HEK293T (cell line): ENCODE data around the gene CCNE1.
"Not testable (repeated sequence)": the region's sequence is repeated elsewhere in the genome, so short reads cannot be mapped to it uniquely, and the experiment has no call there.

Experiments used
- CTCF ChIA-PET: fragments of 350-600 bp; formaldehyde crosslinking; extraction: SDS; loops from one replicate; lab custom pipeline; 2021; ENCODE audit warnings: antibody characterized with exemption, inconsistent platforms; lab: Yijun Ruan, JAX
- POLR2A ChIA-PET: fragments of 350-600 bp; formaldehyde crosslinking; extraction: SDS; loops from one replicate; lab custom pipeline; 2020; ENCODE audit warnings: antibody characterized with exemption, inconsistent platforms; lab: Yijun Ruan, JAX
- DNase-seq: peaks from one replicate; pipeline ENCODE4 v3.0.0; 2012; ENCODE audit warnings: mixed read lengths; ENCODE audit errors: extremely low spot score
- ARNT ChIP-seq: fragments of 450-650 bp; IDR thresholded peaks from 2 replicates; pipeline ENCODE4 v1.6.1; 2017; ENCODE audit warnings: mild to moderate bottlenecking
- BHLHE40 ChIP-seq: fragments of 450-650 bp; IDR thresholded peaks from 2 replicates; pipeline ENCODE4 v1.6.1; 2016; ENCODE audit warnings: mild to moderate bottlenecking, moderate library complexity, borderline replicate concordance
- CTBP1 ChIP-seq: fragments of 450-650 bp; IDR thresholded peaks from 2 replicates; pipeline ENCODE4 v1.6.1; 2016; ENCODE audit warnings: borderline replicate concordance
- ELF4 ChIP-seq: fragments of 450-650 bp; IDR thresholded peaks from 2 replicates; pipeline ENCODE4 v1.6.1; 2017; ENCODE audit warnings: antibody characterized with exemption
- FOXA1 ChIP-seq: fragments of 450-650 bp; IDR thresholded peaks from 2 replicates; pipeline ENCODE4 v1.6.1; 2016; ENCODE audit warnings: mild to moderate bottlenecking
- FOXK2 ChIP-seq: fragments of 450-650 bp; IDR thresholded peaks from 2 replicates; pipeline ENCODE4 v1.6.1; 2016; ENCODE audit warnings: mild to moderate bottlenecking
- FOXM1 ChIP-seq: fragments of 450-650 bp; IDR thresholded peaks from 2 replicates; pipeline ENCODE4 v1.6.1; 2017; ENCODE audit warnings: mild to moderate bottlenecking, borderline replicate concordance
- HDGF ChIP-seq: fragments of 450-650 bp; IDR thresholded peaks from 2 replicates; pipeline ENCODE4 v1.6.1; 2017; ENCODE audit warnings: antibody characterized with exemption, borderline replicate concordance
- L3MBTL2 ChIP-seq: fragments of 450-650 bp; conservative IDR thresholded peaks from 2 replicates; pipeline ENCODE4 v1.6.1; 2016; ENCODE audit warnings: mild to moderate bottlenecking
- LEF1 ChIP-seq: fragments of 450-650 bp; IDR thresholded peaks from 2 replicates; pipeline ENCODE4 v1.6.1; 2017; ENCODE audit warnings: mild to moderate bottlenecking, borderline replicate concordance
- NFRKB ChIP-seq: fragments of 450-650 bp; IDR thresholded peaks from 2 replicates; pipeline ENCODE4 v1.6.1; 2016; ENCODE audit warnings: mild to moderate bottlenecking, moderate library complexity
- PKNOX1 ChIP-seq: fragments of 450-650 bp; IDR thresholded peaks from 2 replicates; pipeline ENCODE4 v1.6.1; 2016
- SP1 ChIP-seq: fragments of 450-650 bp; IDR thresholded peaks from 2 replicates; pipeline ENCODE4 v1.6.1; 2017
- SUZ12 ChIP-seq: fragments of 450-650 bp; IDR thresholded peaks from 2 replicates; pipeline ENCODE4 v1.6.1; 2016; ENCODE audit warnings: mild to moderate bottlenecking
- TARDBP ChIP-seq: fragments of 450-650 bp; IDR thresholded peaks from 2 replicates; pipeline ENCODE4 v1.6.1; 2016
- ZNF384 ChIP-seq: fragments of 450-650 bp; IDR thresholded peaks from 2 replicates; pipeline ENCODE4 v1.6.1; 2016

CCNE1 gene

GRCh38 chr19:29819986-29820385, 8.2 kb downstream of the CCNE1 start:
- ChIA-PET CTCF (no interaction called here), POLR2A (no interaction called here)
- TF ChIP-seq L3MBTL2, result no peak
- TF ChIP-seq FOXA1, result no peak
- TF ChIP-seq BHLHE40, result no peak
- TF ChIP-seq FOXM1, result no peak
- TF ChIP-seq SP1, result no peak
- no peak for TF ChIP-seq CTBP1

GRCh38 chr19:29823581-29824330, 12.0 kb downstream of the CCNE1 start:
- ChIA-PET CTCF (no interaction called here), POLR2A (no interaction called here)
- no peak for DNase-seq
- TF ChIP-seq SP1, result no peak
- no peak for TF ChIP-seq FOXK2
- TF ChIP-seq PKNOX1, result no peak
- TF ChIP-seq ARNT, result no peak

More at GRCh38 chr19:29819986-29820385, 8.2 kb downstream of the CCNE1 start:
- no peak for DNase-seq

- CTCF ChIA-PET, DNase-seq, POLR2A ChIA-PET: not testable (repeated sequence)
Observed at GRCh38 chr19:29825263-29825662, 13.5 kb downstream of the CCNE1 start.

GRCh38 chr19:29831041-29831548, 19.3 kb downstream of the CCNE1 start:
- no peak for TF ChIP-seq L3MBTL2
- no peak for TF ChIP-seq TARDBP
- TF ChIP-seq LEF1, result no peak
- no peak for TF ChIP-seq ZNF384
- TF ChIP-seq ARNT, result no peak
- TF ChIP-seq FOXA1, result no peak
- no peak for TF ChIP-seq ELF4
- no peak for TF ChIP-seq BHLHE40
- TF ChIP-seq NFRKB, result no peak
- no peak for TF ChIP-seq CTBP1
- no peak for TF ChIP-seq SUZ12
- no peak for TF ChIP-seq PKNOX1
- TF ChIP-seq HDGF, result no peak
- no peak for TF ChIP-seq SP1
- no peak for TF ChIP-seq FOXM1
- no peak for TF ChIP-seq FOXK2
- ChIA-PET POLR2A (no interaction called here), CTCF (no interaction called here)
- no peak for DNase-seq

GRCh38 chr19:29831686-29832085, 19.9 kb downstream of the CCNE1 start:
- TF ChIP-seq BHLHE40, result no peak
- TF ChIP-seq LEF1, result no peak
- no peak for TF ChIP-seq FOXM1
- TF ChIP-seq SUZ12, result no peak
- TF ChIP-seq ZNF384, result no peak
- TF ChIP-seq ELF4, result no peak
- no peak for TF ChIP-seq HDGF
- TF ChIP-seq L3MBTL2, result no peak
- ChIA-PET POLR2A (no interaction called here), CTCF (no interaction called here)
- no peak for DNase-seq

- TF ChIP-seq FOXA1 (no peak), TARDBP (no peak), ZNF384 (no peak), CTBP1 (no peak), HDGF (no peak), LEF1 (no peak), ELF4 (no peak), SP1 (no peak), ARNT (no peak), L3MBTL2 (no peak), FOXM1 (no peak), SUZ12 (no peak), PKNOX1 (no peak), BHLHE40 (no peak), FOXK2 (no peak), NFRKB (no peak)
- CTCF ChIA-PET, result no interaction called here
- POLR2A ChIA-PET, result no interaction called here
- no peak for DNase-seq
Observed at GRCh38 chr19:29832801-29833200, 21.0 kb downstream of the CCNE1 start.
